MM.1S (cell line): ENCODE results near the gene DNLZ.

Source experiments
- DNase-seq: peaks from one replicate; pipeline ENCODE4 v3.0.0-alpha.2; 2015
- H2AFZ ChIP-seq: fragments of 300-600 bp; sonication (generic); 2 replicates; pipeline ENCODE4 v1.6.0; 2016; ENCODE audit warnings: antibody characterized with exemption, low read length
- H3F3A ChIP-seq: fragments of 300-600 bp; sonication (generic); 2 replicates; pipeline ENCODE4 v1.6.1; 2016; ENCODE audit warnings: mild to moderate bottlenecking, antibody characterized with exemption, low read length, moderate library complexity, mixed read lengths; ENCODE audit not compliant: insufficient read depth
- H3K27ac ChIP-seq: fragments of 300-600 bp; sonication (generic); 2 replicates; pipeline ENCODE4 v1.5.1; 2016; ENCODE audit warnings: mild to moderate bottlenecking, low read length
- H3K27me3 ChIP-seq: fragments of 300-600 bp; sonication (generic); replicated peaks from 2 replicates; pipeline ENCODE4 v1.6.0; 2016; ENCODE audit warnings: low read length; ENCODE audit not compliant: insufficient read depth
- H3K36me3 ChIP-seq: fragments of 300-600 bp; sonication (generic); replicated peaks from 2 replicates; pipeline ENCODE4 v1.6.1; 2016; ENCODE audit warnings: mild to moderate bottlenecking, low read length, mixed read lengths; ENCODE audit not compliant: insufficient read depth
- H3K4me1 ChIP-seq: fragments of 300-600 bp; sonication (generic); 2 replicates; pipeline ENCODE4 v1.6.1; 2016; ENCODE audit warnings: low read length, mixed read lengths
- H3K4me2 ChIP-seq: fragments of 300-600 bp; sonication (generic); 2 replicates; pipeline ENCODE4 v1.6.0; 2016; ENCODE audit warnings: low read depth, low read length
- H3K4me3 ChIP-seq: fragments of 300-600 bp; sonication (generic); 2 replicates; pipeline ENCODE4 v1.5.1; 2016; ENCODE audit warnings: low read length, mixed read lengths
- H3K79me2 ChIP-seq: fragments of 300-600 bp; sonication (generic); 2 replicates; pipeline ENCODE4 v1.6.1; 2016; ENCODE audit warnings: mixed run types, low read length, mixed read lengths
- H3K9ac ChIP-seq: fragments of 300-600 bp; sonication (generic); 2 replicates; pipeline ENCODE4 v1.6.1; 2016; ENCODE audit warnings: low read length, mixed read lengths
- H3K9me2 ChIP-seq: fragments of 300-600 bp; sonication (generic); replicated peaks from 2 replicates; pipeline ENCODE4 v1.6.1; 2016; ENCODE audit warnings: mild to moderate bottlenecking, low read length, mixed read lengths; ENCODE audit not compliant: insufficient read depth
- H3K9me3 ChIP-seq: fragments of 300-600 bp; sonication (generic); replicated peaks from 2 replicates; pipeline ENCODE4 v1.6.1; 2016; ENCODE audit warnings: mild to moderate bottlenecking, low read length, mixed read lengths; ENCODE audit not compliant: insufficient read depth
- H4K20me1 ChIP-seq: fragments of 300-600 bp; sonication (generic); 2 replicates; pipeline ENCODE4 v1.6.1; 2016; ENCODE audit warnings: mild to moderate bottlenecking, low read length, moderate library complexity, mixed read lengths; ENCODE audit not compliant: insufficient read depth
- CTCF ChIP-seq: fragments of 300-600 bp; sonication (generic); IDR thresholded peaks from 2 replicates; pipeline ENCODE4 v1.5.1; 2016; ENCODE audit warnings: antibody characterized with exemption, low read length, mixed read lengths
- EZH2 ChIP-seq: fragments of 300-600 bp; sonication (generic); optimal IDR thresholded peaks from 2 replicates; pipeline ENCODE3; 2017; ENCODE audit warnings: low read depth, mild to moderate bottlenecking, antibody characterized with exemption, low read length, mixed read lengths
- EZH2phosphoT487 ChIP-seq: fragments of 300-600 bp; sonication (generic); IDR thresholded peaks from 2 replicates; pipeline ENCODE4 v1.6.1; 2018; ENCODE audit warnings: antibody characterized with exemption, low read length

DNLZ gene

GRCh38 chr9:136400038-136400834 lies 36.7 kb upstream of the DNLZ start, which contains the start of gene SNAPC4:
Gene SNAPC4 (minus strand): TSS chr9:136400170. CDS start chr9:136398428, 1,742 bp downstream.
- no peaks in the 10 kb centered on the region for H3K9me2 ChIP-seq
- H3K9ac ChIP-seq, result peak within 1 kb of the TSS; percentile 80
- H3F3A ChIP-seq, result 0 out of 2 replicates have a peak, but pooled peaks cover 4% of the 10 kb centered on the region
- H4K20me1 ChIP-seq, result no peaks in the 10 kb centered on the region
- TF ChIP-seq EZH2phosphoT487, result no peak
- TF ChIP-seq CTCF, result peak; percentile 82
- TF ChIP-seq EZH2, result no peak
- H2AFZ ChIP-seq, result peak within 1 kb of the TSS; percentile 78
- H3K4me2 ChIP-seq, result peak within 1 kb of the TSS; percentile 93
- peaks cover 29% of the 10 kb centered on the region for H3K79me2 ChIP-seq
- peaks cover 27% of the 10 kb centered on the region for H3K4me1 ChIP-seq
- H3K27ac ChIP-seq, result no peak within 1 kb of the TSS
- no peaks in the 10 kb centered on the region for H3K27me3 ChIP-seq
- peak; percentile 94 for DNase-seq
- H3K36me3 ChIP-seq, result no peaks in the 10 kb centered on the region
- H3K9me3 ChIP-seq, result no peaks in the 10 kb centered on the region
- H3K4me3 ChIP-seq, result peak within 1 kb of the TSS; percentile 100

- H3K36me3 ChIP-seq, result no peaks in the 10 kb centered on the region
- peak overlapping the region; percentile 80 for H3K9ac ChIP-seq
- peak overlapping the region; percentile 47; the same call in 1 of the 2 replicates for H2AFZ ChIP-seq
- no peaks in the 10 kb centered on the region for H3K9me2 ChIP-seq
- H4K20me1 ChIP-seq, result no peaks in the 10 kb centered on the region
- H3F3A ChIP-seq, result no peaks in the 10 kb centered on the region
- H3K4me2 ChIP-seq, result peak overlapping the region; percentile 93
- DNase-seq, result peak; percentile 38
- no peak overlapping the region for H3K27ac ChIP-seq
- peak overlapping the region; percentile 100 for H3K4me3 ChIP-seq
- peaks cover 19% of the 10 kb centered on the region for H3K4me1 ChIP-seq
- H3K79me2 ChIP-seq, result peaks cover 29% of the 10 kb centered on the region
- TF ChIP-seq EZH2, result no peak
- no peak for TF ChIP-seq CTCF
- no peak for TF ChIP-seq EZH2phosphoT487
- H3K9me3 ChIP-seq, result no peaks in the 10 kb centered on the region
- no peaks in the 10 kb centered on the region for H3K27me3 ChIP-seq
Observed at GRCh38 chr9:136399176-136400037, 35.9 kb upstream of the DNLZ start.

- no peak overlapping the region for H3K4me3 ChIP-seq
- TF ChIP-seq EZH2phosphoT487 (no peak), CTCF (no peak), EZH2 (no peak)
- no peak overlapping the region for H3K27ac ChIP-seq
- H2AFZ ChIP-seq, result no peak overlapping the region
- H3K36me3 ChIP-seq, result no peaks in the 10 kb centered on the region
- H3K9me2 ChIP-seq, result no peaks in the 10 kb centered on the region
- no peaks in the 10 kb centered on the region for H3K27me3 ChIP-seq
- H3K4me2 ChIP-seq, result peak overlapping the region; percentile 93
- peaks cover 11% of the 10 kb centered on the region for H3K4me1 ChIP-seq
- no peak for DNase-seq
- H3K9ac ChIP-seq, result peak overlapping the region; percentile 80; the same call in 1 of the 2 replicates
- H3K79me2 ChIP-seq, result peaks cover 29% of the 10 kb centered on the region
- no peaks in the 10 kb centered on the region for H3K9me3 ChIP-seq
- H4K20me1 ChIP-seq, result no peaks in the 10 kb centered on the region
- no peaks in the 10 kb centered on the region for H3F3A ChIP-seq
Observed at GRCh38 chr9:136398286-136398685, 34.7 kb upstream of the DNLZ start.
